Prostate gland (tissue), 2 donors: ENCODE data around the gene HIVEP3. TPM values are rescaled to one million over a fixed set of nuclear protein-coding genes. Genes with fewer than 3 reads are reported as not detected.

Experiments used
- DNase-seq: peaks from one replicate; pipeline ENCODE4 v3.0.0-alpha.2; 2019; ENCODE audit warnings: low spot score
- H3K27ac ChIP-seq, 2 donors: fragments of 200-600 bp; sonication (generic); 2 replicates each; pipeline ENCODE4 v1.5.1; 2017 to 2019
- H3K27me3 ChIP-seq: fragments of 200-600 bp; sonication (generic); replicated peaks from 2 replicates; pipeline ENCODE4 v1.5.1; 2019; ENCODE audit not compliant: insufficient read depth
- H3K36me3 ChIP-seq, 2 donors: fragments of 200-600 bp; sonication (generic); 1 replicate in 1 of 2; 2 replicates in 1 of 2; pipeline versions ENCODE4 v1.5.1 to v1.8.1; 2017 to 2019
- H3K4me1 ChIP-seq: fragments of 200-600 bp; sonication (generic); replicated peaks from 2 replicates; pipeline ENCODE4 v1.5.1; 2019
- H3K4me3 ChIP-seq, 2 donors: fragments of 200-600 bp; sonication (generic); 2 replicates each; pipeline ENCODE4 v1.5.1; 2017 to 2019
- H3K9me3 ChIP-seq: fragments of 200-600 bp; sonication (generic); 2 replicates; pipeline ENCODE4 v1.5.1; 2017
- POLR2A ChIP-seq: fragments of 450-650 bp; IDR thresholded peaks from one replicate; pipeline ENCODE4 v1.6.1; 2016; ENCODE audit warnings: antibody characterized with exemption, mild to moderate bottlenecking
- POLR2AphosphoS5 ChIP-seq: sonication (generic); formaldehyde crosslinking; IDR thresholded peaks from one replicate; pipeline ENCODE4 v1.6.1; 2017; ENCODE audit warnings: antibody characterized with exemption
- WGBS: methylation state at CpG from one replicate; pipeline ENCODE4 v1.1.5; 2018; 5-methylcytosine and 5-hydroxymethylcytosine counted together
- intact Hi-C: fragments of 100-400 bp; cut with DNase I; formaldehyde crosslinking; loops from one replicate; pipeline ENCODE4 v1.14.2; 2022
- total RNA-seq, 2 donors: library from RNA; depleted of rRNA; stranded (reverse); fragments of >200 nt; gene quantifications; one replicate each; pipeline ENCODE4 v1.1.0, GENCODE V29; 2016
- TF ChIP-seq, protein P1 (sequence below), 4 experiments: fragments of 200-600 bp in 2 of 4; fragments of 450-650 bp in 2 of 4; sonication (generic) in 2 of 4; IDR thresholded peaks; 1 replicate in 3 of 4; 2 replicates in 1 of 4; pipeline ENCODE4 v1.5.1; 2016 to 2019; ENCODE audit warnings: antibody characterized with exemption in 4 of 4, mild to moderate bottlenecking in 2 of 4, moderate library complexity in 2 of 4

Gene HIVEP3
- total RNA-seq, 2 donors from 2014 or later: 9.3 to 11.2 TPM

DNA sequence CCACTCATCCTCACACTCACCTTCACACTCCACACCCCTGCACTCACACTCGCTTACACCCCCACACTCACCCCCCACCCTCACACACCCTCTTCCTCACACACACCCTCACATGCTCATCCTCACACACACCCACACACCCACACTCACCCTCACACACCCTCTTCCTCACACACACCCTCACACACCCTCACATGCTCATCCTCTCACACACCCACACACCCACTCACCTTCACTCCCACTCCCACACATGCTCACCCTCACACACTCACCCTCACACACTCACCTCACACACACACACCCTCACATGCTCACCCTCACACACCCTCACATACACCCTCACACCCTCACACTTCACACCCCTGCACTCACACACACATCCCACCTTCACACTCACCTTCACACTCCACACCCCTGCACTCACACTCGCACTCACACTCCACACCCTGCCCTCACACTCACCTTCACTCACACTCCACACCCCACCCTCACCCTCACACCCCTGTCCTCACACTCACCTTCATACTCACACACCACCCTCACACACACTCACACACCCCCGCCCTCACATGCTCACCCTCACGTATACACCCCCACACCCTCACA is 391.7 kb downstream of the HIVEP3 start:
- Histone ChIP-seq H3K36me3 (no peaks in the 10 kb centered on the region), H3K27ac (no peak overlapping the region), H3K9me3 (no peaks in the 10 kb centered on the region), H3K4me3 (no peak overlapping the region), H3K27me3 (no peaks in the 10 kb centered on the region), H3K4me1 (no peaks in the 10 kb centered on the region)
- DNase-seq: no peak
- intact Hi-C loops: no loop called here
- 89% methylated on average over 4 of the region's 4 CpGs for WGBS
- no peak for TF ChIP-seq POLR2A
- TF ChIP-seq, protein P1, sequence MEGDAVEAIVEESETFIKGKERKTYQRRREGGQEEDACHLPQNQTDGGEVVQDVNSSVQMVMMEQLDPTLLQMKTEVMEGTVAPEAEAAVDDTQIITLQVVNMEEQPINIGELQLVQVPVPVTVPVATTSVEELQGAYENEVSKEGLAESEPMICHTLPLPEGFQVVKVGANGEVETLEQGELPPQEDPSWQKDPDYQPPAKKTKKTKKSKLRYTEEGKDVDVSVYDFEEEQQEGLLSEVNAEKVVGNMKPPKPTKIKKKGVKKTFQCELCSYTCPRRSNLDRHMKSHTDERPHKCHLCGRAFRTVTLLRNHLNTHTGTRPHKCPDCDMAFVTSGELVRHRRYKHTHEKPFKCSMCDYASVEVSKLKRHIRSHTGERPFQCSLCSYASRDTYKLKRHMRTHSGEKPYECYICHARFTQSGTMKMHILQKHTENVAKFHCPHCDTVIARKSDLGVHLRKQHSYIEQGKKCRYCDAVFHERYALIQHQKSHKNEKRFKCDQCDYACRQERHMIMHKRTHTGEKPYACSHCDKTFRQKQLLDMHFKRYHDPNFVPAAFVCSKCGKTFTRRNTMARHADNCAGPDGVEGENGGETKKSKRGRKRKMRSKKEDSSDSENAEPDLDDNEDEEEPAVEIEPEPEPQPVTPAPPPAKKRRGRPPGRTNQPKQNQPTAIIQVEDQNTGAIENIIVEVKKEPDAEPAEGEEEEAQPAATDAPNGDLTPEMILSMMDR (IDR thresholded peaks at IDR 0.05): no peak
- no peak for TF ChIP-seq POLR2AphosphoS5

DNA sequence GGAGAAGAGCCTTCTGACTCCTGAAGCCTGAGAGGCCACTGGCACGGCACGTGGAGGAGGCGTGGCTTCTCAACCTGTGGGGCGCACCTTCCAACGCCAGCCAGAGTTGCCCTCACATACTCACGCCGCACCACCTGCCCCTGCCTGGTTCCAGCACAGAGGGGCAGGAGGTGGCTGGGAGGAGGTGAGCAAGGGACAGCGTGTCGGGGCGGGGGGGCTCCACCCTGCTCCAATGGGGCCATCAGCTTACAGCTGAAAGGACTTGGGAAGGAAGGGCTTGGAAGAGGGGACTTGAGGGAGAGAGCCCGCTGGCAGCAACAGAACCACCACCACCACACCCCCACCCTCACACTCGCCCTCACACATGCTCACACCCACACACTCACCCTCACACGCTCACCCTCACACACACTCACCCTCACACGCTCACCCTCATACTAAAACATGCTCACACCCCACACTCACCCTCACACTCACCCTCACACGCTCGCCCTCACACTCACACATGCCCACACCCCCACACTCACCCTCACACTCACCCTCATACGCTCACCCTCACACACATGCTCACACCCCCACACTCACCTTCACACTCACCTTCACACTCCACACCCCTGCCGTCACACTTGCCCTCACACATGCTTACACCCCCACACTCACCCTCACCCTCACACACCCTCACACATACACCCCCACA is 392.7 kb downstream of the HIVEP3 start:
- H3K27ac ChIP-seq: no peak overlapping the region
- no peaks in the 10 kb centered on the region for H3K36me3 ChIP-seq
- no peak overlapping the region for H3K4me3 ChIP-seq
- no peak for DNase-seq
- H3K9me3 ChIP-seq: no peaks in the 10 kb centered on the region
- no peaks in the 10 kb centered on the region for H3K27me3 ChIP-seq
- intact Hi-C loops: no loop called here
- WGBS: 67% methylated on average over 14 of the region's 18 CpGs
- TF ChIP-seq, protein P1 (IDR thresholded peaks at IDR 0.05): no peak
- no peak for TF ChIP-seq POLR2A
- no peak for TF ChIP-seq POLR2AphosphoS5
- no peaks in the 10 kb centered on the region for H3K4me1 ChIP-seq

DNA sequence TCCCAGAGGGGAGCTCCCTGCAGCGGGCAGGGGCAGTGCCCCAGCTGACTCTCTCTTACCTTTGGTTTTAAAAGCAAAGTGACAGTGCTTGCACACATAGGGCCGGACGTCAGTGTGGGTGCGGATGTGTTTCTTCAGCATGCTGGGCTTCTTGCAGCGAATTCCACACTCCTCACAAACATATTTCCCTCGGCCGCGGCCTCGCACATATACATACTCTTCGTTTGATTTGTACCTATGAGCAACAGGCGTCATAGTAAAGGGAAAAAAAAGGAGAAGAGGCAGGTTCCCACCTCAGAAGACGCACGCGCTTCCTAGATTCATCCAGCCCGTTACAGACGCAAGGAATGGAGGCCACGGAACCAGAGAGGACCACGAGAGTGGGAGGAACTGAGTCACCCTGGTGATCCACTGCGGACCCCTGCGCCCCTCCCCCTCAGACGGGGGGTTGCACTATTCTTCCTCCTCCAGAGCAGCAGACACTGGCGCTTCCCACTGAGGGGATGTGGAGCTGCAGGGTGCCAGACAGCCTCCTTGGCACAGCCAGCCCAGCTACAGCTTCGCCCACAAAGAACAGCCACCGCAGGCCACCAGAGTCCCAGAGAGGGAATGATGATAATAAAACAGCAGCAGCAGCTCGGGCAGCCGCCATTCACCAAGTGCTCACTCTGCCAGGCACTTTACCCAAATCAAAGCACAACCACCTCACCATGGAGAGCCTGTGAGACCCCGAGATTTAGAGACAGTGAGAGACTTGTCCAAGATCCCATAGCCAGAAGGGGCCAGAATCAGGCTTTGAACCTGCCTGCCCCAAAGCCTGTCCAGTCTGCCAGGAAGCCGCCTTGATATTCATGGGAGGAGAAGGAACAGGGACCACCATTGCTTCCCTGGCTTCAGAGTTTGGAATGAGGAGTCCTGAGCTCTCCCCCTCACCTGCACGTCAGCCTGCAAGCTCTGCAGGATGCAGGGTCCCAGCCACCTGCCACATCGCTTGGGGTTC is 393.7 kb downstream of the HIVEP3 start:
- H3K9me3 ChIP-seq: no peaks in the 10 kb centered on the region
- no peak for DNase-seq

DNA sequence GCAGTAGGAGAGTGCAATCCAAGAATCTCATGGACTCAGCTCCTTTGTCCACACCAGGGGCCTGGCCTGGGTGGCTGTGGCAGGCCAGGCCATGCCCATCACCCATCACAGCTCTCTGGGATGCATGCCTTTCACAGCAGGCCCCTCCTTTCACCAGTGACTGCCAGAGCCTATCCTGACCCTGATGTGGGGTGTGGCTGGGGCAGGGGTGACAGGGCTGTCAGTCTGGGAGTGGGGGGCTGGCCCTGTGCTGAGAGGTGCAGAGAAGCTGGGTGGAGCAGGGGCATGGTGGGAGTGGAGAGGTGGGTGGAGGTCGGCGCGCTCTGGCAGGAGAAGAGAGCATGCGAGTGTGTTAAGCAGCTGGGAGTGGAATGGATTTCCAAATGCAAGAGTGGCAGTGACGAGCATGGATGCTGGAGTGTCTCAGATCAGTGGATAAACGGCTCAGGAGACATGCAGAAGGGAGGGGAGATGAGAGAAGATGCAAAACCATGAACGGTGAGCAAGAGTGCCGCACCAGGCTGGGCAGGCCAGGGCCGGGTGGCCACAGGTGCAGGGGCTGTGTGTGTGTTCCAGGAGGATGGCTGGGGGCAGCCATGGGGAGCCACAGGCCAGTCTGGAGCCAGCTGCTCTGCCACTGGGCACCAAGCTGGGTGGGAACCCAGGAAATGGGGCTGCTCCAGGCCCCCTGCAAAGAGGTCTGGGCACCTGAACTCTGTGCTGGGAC is 394.6 kb downstream of the HIVEP3 start:
- WGBS: 78% methylated on average over 9 of the region's 9 CpGs
- Histone ChIP-seq H3K27ac (no peak overlapping the region), H3K9me3 (no peaks in the 10 kb centered on the region), H3K27me3 (no peaks in the 10 kb centered on the region), H3K4me3 (no peak overlapping the region), H3K36me3 (no peaks in the 10 kb centered on the region), H3K4me1 (no peaks in the 10 kb centered on the region)
- no peak for DNase-seq
- intact Hi-C loops: no loop called here
- TF ChIP-seq, protein P1 (IDR thresholded peaks at IDR 0.05): no peak
- TF ChIP-seq POLR2A (no peak), POLR2AphosphoS5 (no peak)

More for the DNA sequence above, 393.7 kb downstream of the HIVEP3 start:
- no peaks in the 10 kb centered on the region for H3K4me1 ChIP-seq
- no peak overlapping the region for H3K27ac ChIP-seq
- TF ChIP-seq, protein P1 (IDR thresholded peaks at IDR 0.05): no peak
- no peak for TF ChIP-seq POLR2AphosphoS5
- no peak for TF ChIP-seq POLR2A
- no peaks in the 10 kb centered on the region for H3K27me3 ChIP-seq
- 84% methylated on average over 30 of the region's 30 CpGs for WGBS
- H3K4me3 ChIP-seq: no peak overlapping the region
- no peaks in the 10 kb centered on the region for H3K36me3 ChIP-seq
- intact Hi-C loops: no loop called here
